T-helper 1 cell treated with Interleukin-12 subunit alpha and Interleukin-12 subunit beta and Interleukin-4 antibody, amounts not matched to agents 30 ng/mL and 1 ng/mL, for 36 hours (primary cell): ENCODE data around the gene SLC11A1. TPM values are rescaled to one million over a fixed set of nuclear protein-coding genes. Genes with fewer than 3 reads are reported as not detected.

ENCODE experiments used
- intact Hi-C: fragments of 100-400 bp; cut with micrococcal nuclease; formaldehyde crosslinking; loops from one replicate; pipeline ENCODE4 v1.15.1; 2024
- total RNA-seq: library from RNA; stranded (reverse); gene quantifications from 2 replicates; pipeline ENCODE4 v1.2.3, GENCODE V29; 2022

SLC11A1 gene
- total RNA-seq, 1 donor from 2014 or later = 0.32 TPM

DNA sequence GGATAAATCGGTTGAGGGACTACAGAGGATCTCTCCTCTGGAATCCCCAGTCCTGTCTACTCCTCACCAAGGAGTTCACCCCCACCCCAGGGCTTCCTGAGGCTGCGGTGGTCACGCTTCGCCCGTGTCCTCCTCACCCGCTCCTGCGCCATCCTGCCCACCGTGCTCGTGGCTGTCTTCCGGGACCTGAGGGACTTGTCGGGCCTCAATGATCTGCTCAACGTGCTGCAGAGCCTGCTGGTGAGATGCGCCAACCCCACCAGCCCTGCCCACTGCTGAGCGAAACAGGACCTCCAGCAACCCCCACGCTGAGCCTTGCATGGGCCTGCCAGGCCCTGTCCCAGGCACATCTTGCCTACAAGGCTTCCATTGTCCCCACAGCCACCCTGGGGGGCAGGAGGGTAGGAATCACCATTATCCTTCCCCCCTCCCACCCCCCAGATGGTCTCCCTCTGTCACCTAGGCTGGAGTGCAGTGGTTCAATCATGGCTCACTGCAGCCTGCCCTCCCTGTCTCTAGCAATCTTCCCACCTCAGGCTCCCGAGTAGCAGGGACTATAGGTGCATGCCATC is 10.9 kb downstream of the SLC11A1 start:
- intact Hi-C loops = no loop called here

DNA sequence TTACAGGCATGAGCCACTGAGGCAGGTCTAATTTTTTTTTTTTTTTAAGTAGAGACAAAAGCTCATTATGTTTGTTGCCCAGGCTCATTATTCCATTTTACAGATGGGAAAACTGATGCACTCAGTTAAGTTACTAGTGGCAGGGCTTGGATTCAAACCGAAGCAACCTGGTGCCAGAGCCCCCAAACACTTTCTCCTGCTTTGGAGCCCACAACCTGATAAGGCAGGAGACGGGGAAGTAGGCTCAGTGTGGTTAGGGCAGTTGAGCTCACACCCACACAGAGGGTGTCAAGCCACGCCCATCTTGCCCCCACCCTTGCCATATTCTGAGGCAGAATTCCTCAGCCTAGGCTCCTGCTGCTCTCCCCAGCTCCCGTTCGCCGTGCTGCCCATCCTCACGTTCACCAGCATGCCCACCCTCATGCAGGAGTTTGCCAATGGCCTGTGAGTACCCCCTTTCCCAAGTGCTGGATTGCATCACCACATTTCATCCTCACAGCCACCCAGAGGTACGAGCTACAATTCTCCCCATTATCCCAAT is 11.7 kb downstream of the SLC11A1 start:
- intact Hi-C loops = no loop called here

DNA sequence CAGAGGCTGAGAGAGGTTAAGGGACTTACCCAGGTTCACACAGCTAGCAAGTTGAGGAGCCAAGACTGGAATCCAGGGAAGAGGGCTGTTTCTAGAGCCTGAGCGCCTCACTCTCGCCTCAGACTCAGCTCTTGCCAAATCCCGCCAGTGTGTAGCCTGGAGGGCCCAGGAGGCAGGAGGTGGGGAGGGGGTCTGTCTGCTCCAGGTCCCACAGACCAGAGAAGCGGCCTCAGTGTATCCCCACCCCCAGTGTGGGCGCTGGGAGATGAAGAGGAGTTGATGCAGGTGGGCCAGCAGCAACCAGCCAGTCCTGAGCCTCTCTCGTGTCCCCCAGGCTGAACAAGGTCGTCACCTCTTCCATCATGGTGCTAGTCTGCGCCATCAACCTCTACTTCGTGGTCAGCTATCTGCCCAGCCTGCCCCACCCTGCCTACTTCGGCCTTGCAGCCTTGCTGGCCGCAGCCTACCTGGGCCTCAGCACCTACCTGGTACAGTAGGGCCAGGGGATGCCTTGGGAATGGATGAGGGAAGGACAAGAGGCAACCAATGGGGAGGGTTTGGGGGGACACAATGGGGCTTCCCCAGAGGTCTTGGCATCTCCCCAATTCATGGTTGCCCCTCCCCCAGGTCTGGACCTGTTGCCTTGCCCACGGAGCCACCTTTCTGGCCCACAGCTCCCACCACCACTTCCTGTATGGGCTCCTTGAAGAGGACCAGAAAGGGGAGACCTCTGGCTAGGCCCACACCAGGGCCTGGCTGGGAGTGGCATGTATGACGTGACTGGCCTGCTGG is 12.4 kb downstream of the SLC11A1 start:
- intact Hi-C loops = loop anchor here (5.0 kb wide), 3 partner anchors 768 to 1148 kb away; partner anchors contain the start of genes CHPF, CNPPD1, NHEJ1 and RETREG2

DNA sequence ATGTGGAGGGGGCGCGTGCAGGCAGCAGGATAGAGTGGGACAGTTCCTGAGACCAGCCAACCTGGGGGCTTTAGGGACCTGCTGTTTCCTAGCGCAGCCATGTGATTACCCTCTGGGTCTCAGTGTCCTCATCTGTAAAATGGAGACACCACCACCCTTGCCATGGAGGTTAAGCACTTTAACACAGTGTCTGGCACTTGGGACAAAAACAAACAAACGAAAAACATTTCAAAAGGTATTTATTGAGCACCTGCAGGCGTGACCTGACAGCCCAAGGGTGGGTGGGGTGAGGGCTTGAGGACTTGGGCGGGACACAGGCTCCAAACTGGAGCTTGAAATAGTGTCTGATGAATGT is 13.0 kb downstream of the SLC11A1 start:
- intact Hi-C loops = loop anchor here (5.0 kb wide), 3 partner anchors 767 to 1147 kb away; partner anchors contain the start of genes CHPF, CNPPD1, NHEJ1 and RETREG2

DNA sequence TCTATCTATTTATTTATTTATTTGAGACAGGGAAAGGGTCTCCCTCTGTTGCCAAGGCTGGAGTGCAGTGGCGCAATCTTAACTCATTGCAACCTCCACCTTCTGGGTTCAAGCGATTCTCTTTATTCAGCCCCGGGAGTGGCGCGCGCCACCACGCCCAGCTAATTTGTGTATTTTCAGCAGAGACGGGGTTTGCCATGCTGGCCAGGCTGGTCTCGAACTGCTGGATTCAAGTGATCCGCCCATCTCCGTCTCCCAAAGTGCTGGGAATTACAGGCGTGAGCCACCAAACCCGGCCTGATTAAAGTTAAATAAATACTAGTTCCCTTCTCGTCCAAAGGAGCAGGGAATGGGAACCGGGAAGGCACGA is 13.4 kb downstream of the SLC11A1 start:
- intact Hi-C loops = loop anchor here (5.0 kb wide), 3 partner anchors 767 to 1147 kb away; partner anchors contain the start of genes CHPF, CNPPD1, NHEJ1 and RETREG2

DNA sequence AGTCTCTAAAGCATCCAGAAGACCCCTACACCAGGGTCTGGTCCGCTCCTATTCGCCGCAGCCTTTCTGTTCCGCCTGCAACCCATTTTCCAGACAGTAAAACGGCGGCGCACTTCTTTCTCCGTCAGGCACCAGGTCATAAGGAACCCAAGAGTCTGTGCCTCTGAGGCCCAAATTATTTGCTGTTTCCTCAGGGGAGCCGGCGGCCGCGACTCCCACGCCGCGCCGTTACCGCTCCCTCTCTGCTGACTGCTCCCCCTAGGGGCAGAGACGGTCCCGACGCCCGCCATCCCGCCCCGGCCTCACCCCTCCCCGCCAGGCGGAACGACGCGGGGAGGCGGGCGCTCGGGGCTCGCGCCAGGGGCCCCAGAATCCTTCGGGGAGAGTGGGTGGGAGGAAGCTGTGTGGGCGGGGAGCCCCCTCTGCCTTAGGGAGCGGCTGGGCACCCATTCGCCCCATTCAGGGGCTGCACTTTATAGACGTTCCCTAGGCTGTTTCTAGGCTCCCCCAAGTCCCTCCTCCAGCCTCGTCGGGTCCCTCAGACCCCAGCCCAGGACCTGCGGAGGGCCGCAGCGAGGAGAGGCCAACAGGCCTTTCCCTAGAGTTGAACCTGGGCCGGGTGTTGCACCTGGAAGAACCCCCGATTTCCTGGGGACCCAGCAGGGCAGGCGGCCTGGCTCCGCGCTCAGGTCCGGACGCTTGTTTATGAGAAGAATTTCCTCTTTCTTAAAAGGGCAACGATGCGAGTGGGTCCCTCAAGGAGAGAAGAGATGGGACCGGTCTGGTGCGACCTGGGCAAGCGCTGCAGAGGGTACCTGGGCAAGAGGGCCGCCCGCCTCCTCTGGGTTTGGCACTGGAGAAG is 14.0 kb downstream of the SLC11A1 start:
- intact Hi-C loops = loop anchor here (1.0 to 5.0 kb wide), 20 partner anchors 10 to 1703 kb away; partner anchors contain the start of genes AAMP, ANKZF1, ATG9A and BCS1L

DNA sequence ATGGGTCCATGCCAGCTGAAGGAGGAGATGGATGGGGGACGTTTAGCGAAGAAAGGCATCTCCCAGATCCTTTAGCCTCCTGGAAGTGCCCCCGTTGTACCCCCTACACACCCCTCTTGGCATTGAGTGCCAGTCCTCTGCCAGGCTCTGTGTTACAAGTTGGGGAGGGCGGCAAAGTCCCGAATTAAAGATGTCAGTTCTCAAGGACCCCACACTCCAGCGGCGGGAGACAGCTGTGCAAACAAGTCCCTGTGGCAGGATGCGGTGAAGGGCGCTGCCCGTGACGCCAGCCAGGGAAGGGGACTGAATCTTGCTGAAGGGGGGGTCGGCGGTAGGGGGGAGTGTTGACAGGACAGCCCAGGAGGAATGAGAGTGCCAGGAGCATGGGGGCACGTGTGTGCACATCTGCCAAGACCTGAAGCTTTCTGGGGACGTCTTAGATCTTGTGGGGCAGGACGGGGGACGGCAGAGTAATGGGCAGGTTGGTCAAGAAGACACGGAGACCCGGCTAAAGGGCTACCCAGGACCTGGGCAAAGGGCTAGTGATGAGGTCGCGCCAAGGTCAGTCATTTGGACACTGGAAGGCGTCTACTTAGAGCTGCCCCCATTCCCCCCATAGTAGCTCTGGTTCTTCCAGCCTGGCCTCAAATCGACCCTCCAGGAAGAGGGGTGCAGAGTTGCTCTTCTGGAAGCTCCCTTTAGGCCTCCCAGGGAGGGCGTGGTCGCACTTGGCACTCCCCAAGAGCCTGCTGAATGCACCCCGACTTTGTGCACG is 14.8 kb downstream of the SLC11A1 start:
- intact Hi-C loops = loop anchor here (1.0 to 5.0 kb wide), 21 partner anchors 9 to 1704 kb away; partner anchors contain the start of genes AAMP, ANKZF1, ATG9A and BCS1L

DNA sequence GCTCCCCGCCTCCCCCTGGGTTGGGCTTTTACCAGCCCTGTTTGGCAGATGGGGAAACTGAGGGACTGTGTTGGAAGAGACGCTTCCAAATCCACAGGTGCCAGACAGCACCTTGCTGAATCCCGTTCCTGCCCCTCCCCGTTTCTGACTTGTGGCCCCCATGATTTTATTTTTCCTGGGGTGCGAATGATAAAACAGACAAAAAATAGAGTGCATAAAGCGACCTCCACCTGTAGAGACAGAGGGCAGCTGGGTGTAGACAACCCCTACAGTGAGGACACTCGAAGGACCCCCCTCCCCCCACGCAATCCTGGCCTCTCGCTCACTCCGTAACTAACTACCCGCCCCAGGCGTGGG is 15.4 kb downstream of the SLC11A1 start:
- intact Hi-C loops = loop anchor here (1.0 to 5.0 kb wide), 11 partner anchors 31 to 1705 kb away; partner anchors contain the start of genes ANKZF1, ATG9A, CATIP and CHPF

DNA sequence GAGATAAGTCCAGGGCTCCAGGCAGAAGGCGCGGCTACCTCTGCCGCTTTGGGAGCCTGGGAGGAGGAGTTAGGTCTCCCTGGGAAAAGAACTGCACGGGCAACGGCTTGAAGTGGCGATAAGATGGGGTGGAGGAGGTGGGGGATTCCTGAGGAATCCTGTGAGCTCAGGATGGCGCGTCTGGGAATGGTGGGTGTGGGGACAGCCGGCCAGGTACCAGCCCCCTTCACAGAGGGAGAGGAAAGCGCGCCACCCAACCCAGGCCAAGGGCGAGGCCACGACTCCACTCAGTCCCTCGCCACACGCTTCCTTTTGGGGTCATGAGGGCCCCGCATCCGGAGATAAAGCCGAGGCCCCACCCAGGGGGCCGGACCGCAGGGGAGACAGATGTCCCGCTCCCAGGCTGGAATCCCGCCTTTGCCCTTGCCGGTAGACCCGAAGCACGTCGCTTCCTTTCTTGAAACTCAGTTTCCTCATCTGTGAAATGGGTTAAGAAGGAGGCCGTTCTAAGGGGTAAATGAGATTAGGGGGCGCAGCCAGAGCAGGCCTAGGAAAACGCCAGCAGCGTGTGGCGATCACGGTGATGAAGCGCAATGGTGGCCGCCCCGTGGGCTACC is 15.9 kb downstream of the SLC11A1 start:
- intact Hi-C loops = loop anchor here (1.0 to 5.0 kb wide), 12 partner anchors 31 to 1705 kb away; partner anchors contain the start of genes ANKZF1, ATG9A, CATIP and CHPF

DNA sequence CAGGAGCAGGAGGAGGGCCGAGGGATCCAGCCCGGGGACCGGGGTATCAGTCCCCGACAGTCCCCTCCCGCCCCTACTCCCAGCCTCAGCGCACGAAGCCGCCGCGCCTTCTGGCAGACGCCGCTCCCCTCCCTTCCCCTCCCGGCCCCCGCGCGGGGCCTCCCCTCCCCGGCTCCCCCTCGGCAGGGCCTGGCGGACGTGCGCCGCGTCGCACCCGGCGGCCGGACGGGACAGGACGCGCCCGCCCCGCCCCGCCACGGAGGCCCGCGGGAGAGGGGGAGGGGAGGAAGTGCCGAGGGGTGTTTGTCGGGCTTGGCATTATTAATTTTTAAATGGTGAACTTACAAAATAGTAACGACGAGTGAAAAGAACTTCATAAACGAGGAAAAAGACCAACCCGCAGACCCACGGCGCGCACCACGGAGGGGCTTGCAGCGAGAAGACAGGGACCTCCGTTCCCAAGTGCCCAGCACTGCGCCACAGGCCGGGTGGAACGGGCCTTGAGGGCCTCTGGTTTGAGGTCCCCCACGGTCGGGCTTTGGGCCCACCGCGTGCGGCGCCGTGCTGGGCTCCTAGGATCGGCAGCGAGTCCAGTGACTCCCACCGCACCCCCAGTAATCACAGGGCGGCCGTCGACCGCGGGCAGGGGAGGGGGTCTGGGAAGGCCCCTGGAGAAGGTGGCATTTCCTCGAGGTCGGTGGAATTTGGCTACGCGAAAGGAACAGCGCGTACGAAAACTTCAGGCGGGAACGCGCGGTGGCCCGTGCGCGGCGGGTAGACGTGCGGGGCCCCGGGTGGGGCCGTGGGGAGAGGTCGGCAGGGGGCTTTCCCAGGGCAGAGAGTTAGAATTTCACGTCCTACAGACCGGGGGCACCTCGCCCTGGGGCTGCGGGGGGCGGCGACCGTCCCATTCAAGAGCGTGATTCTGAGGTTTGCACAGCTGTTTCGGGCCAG is 16.6 kb downstream of the SLC11A1 start:
- intact Hi-C loops = loop anchor here (1.0 to 5.0 kb wide), 5 partner anchors 764 to 1144 kb away; partner anchors contain the start of genes CHPF, CNPPD1, DNAJB2 and NHEJ1

DNA sequence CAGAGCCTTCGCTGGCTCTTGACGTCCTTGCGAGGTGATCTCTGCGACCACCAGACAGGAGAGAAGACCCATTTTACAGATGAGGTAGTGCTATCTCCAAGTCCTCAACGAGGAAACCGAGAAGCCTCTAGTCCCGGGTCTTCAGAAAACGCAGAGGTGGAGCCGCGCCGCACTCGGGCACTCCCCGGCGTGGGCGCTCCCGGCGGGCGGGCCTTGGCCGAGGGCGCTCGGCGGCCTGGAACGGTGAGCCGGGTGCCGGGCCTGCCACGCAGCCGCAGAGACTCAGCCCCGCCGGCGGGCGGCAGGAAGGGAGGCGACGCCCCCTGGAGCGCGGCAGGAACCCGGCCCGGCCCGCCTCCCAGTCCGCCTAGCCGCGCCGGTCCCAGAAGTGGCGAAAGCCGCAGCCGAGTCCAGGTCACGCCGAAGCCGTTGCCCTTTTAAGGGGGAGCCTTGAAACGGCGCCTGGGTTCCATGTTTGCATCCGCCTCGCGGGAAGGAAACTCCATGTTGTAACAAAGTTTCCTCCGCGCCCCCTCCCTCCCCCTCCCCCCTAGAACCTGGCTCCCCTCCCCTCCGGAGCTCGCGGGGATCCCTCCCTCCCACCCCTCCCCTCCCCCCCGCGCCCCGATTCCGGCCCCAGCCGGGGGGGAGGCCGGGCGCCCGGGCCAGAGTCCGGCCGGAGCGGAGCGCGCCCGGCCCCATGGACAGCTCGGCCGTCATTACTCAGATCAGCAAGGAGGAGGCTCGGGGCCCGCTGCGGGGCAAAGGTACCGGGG is 17.5 kb downstream of the SLC11A1 start, which contains the start of gene CTDSP1:
Gene CTDSP1, plus strand, starts transcription at position 478 of the 776 bp plus-strand sequence. Its CDS starts 223 bp downstream, at position 701.
- intact Hi-C loops = loop anchor here (1.0 to 5.0 kb wide), 5 partner anchors 763 to 1143 kb away; partner anchors contain the start of genes CHPF, CNPPD1, DNAJB2 and NHEJ1

DNA sequence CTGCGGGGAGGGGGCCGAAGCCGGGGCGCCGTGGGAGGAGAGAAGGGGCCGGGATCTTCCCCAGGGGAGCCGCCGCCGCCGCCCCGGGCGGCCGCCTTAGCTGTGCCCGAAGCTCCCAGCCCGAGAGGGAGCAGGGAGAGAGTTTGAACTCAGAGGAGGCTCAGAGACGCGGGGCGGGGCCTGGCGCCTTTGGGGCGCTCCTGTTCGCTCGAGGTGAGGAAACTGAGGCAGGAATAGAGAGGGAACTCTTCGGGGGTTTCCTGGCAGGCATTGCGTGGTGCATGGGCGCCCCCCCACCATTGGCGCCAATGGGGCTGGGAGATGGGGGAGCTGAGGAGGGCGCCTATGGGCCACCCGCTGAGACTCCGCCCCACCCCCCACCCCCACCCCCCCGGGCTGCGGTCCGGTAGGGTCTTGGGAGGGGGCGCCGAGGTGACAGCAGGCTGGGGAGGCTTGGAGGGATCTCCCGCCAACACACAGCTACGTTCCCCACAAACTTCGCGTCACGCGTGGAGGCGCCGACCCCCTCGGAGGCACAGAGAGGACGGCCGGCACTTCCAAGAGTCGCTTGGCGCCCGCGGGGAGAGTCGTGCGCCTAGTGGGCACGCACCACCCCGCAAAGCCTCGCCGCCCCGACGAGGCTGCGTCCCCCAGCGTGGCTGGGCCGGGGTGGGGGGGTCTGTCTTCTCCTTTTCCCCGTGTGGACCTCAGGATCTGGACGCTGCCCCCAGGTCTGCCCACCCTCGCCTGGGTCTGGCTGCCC is 18.3 kb downstream of the SLC11A1 start:
- intact Hi-C loops = no loop called here

DNA sequence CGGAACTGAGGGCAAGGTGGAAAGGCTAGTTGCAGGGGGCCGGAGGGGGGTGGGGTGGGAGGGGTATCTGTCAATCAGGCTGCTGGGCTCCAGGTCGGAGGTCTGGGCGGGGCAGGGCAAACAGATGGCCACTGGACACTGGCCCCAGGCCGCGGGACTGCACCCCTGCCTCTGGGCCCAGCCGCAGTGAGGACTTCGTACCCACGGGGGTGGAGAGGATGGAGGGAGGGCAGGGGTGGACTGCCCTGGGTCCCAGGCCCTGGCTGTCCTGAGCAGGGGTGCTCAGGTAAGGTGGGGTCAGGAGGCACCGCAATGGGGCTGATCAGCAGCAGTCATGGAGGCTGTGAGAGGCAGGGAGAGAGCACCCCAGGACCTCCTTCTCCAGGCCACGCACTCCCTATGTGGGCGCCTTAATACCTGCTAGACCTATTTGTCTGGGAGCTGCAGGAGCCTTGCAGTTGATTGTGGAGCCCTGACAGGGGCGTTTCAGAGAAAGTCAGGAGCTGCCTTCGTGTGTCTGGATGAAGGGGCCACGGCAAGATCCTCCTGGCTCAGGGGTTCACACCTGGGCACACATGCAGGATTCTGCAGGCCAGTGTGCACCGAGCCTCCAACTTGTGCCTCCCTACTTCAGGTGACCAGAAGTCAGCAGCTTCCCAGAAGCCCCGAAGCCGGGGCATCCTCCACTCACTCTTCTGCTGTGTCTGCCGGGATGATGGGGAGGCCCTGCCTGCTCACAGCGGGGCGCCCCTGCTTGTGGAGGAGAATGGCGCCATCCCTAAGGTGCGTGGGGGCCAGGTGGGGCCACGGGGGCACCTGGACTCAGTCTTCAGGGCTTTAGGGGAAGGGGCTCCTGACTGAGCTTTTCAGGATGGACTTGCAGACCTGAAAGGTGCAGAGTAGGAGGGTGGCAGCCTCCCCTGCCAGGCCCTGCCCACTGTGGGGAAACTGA is 19.1 kb downstream of the SLC11A1 start:
- intact Hi-C loops = no loop called here

DNA sequence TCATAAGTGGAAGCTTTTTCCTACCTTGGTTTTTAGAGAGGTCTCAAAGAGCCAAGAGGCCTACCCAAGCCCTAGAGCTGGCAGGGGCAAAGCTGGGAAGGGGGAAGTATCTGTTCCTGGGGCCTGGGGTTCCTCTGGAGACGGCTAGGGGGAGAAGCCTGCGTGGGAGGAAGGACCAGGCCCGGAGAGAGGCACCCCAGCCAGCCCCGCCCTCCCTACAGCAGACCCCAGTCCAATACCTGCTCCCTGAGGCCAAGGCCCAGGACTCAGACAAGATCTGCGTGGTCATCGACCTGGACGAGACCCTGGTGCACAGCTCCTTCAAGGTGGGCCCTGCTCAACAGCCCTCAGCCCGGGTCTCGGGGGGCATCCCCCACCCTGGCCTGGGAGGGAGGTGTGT is 19.8 kb downstream of the SLC11A1 start:
- intact Hi-C loops = no loop called here

DNA sequence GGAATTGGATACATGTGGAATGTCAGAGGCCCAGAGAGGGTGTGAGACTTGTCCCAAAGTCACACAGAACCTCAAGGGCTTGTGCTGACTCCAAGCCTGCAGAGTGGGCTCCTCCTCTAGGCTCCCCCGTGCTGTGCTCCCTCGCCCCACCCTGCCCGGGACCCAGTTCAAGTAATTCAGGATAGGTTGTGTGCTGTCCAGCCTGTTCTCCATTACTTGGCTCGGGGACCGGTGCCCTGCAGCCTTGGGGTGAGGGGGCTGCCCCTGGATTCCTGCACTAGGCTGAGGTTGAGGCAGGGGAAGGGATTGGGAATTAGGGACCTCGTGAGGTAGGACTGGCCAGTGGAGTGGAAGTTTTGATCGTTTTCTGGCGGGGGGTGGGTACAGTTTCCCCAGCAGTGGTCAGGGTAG is 20.4 kb downstream of the SLC11A1 start:
- intact Hi-C loops = no loop called here
